Measurements from ENCODE around the gene SCN9A.
"Not testable (repeated sequence)": the region's sequence is repeated elsewhere in the genome, so short reads cannot be mapped to it uniquely, and the experiment has no call there.

The SCN9A gene

DNA sequence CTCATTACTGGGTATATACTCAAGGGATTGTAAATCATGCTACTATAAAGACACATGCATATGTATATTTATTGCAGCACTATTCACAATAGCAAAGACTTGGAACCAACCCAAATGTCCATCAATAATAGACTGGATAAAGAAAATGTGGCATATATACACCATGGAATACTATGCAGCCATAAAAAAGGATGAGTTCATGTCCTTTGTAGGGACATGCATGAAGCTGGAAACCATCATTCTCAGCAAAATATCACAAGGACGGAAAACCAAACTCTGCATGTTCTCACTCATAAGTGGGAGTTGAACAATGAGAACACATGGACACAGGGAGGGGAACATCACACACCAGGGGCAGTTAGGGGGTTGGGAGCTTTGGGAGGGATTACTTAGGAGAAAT lies 169.6 kb downstream of the SCN9A start:
- not testable (repeated sequence) for H3K18ac ChIP-seq (ENCODE audit: low read length); H2AFZ ChIP-seq (ENCODE audit: low read length); H3K4me3 ChIP-seq (ENCODE audit: low read length in 2 of 2); H4K91ac ChIP-seq (ENCODE audit: low read depth, low read length, poor library complexity); H3K14ac ChIP-seq (ENCODE audit: low read length); H2BK15ac ChIP-seq (ENCODE audit: low read length); H4K8ac ChIP-seq (ENCODE audit: low read depth, low read length); H3K79me1 ChIP-seq (ENCODE audit: low read depth, low read length); H3K27ac ChIP-seq (replicated peaks; ENCODE audit: low read length); H2BK12ac ChIP-seq (ENCODE audit: low read length); H2BK120ac ChIP-seq (ENCODE audit: low read depth, low read length); H3K4ac ChIP-seq (ENCODE audit: low read length); H3K36me3 ChIP-seq (replicated peaks in 1 of 2; ENCODE audit: control insufficient read depth in 2 of 2, insufficient read depth in 2 of 2, low read length in 2 of 2); H3K4me1 ChIP-seq (ENCODE audit: control insufficient read depth in 2 of 2, insufficient read depth in 1 of 2, low read depth in 1 of 2, low read length in 2 of 2); H2BK5ac ChIP-seq (ENCODE audit: low read length); DNase-seq (ENCODE audit: low spot score); H3K23ac ChIP-seq (ENCODE audit: low read depth, low read length, poor library complexity); H3K4me2 ChIP-seq (ENCODE audit: insufficient read depth, low read length, poor library complexity, severe bottlenecking); H3K27me3 ChIP-seq (ENCODE audit: control insufficient read depth in 3 of 3, insufficient read depth in 3 of 3, low read depth in 1 of 3, low read length in 3 of 3); H3K9me3 ChIP-seq (replicated peaks in 1 of 2; ENCODE audit: control insufficient read depth in 2 of 2, insufficient read depth in 1 of 2, low read depth in 1 of 2, low read length in 2 of 2); H3K9ac ChIP-seq (ENCODE audit: low read depth, low read length, poor library complexity); H2AK5ac ChIP-seq (ENCODE audit: low read depth, low read length)
- WGBS, 2 donors (ENCODE audit: extremely low coverage in 2 of 2, insufficient read length in 2 of 2, insufficient replicate concordance in 1 of 2), result no CpG with 5 or more reads among the region's 1 CpG

DNA sequence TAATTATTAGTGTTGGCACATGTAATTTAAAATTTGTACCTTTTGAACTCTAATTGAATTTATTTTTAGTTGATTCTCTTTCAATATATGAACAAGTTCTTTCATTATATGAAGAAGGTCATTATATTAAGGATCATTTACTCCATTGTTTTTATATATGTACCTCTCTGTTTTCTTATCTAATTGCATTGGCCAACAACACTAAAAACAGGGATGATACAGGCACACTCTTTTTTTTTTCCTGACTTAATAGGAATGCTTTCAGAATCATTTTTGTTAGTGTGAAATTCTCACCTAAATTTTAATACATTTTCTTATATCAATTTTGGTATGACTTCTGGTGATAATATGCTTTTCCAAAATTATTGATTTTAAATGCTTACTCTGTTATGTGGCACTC lies 173.0 kb downstream of the SCN9A start:
- H2AK5ac ChIP-seq (ENCODE audit: low read depth, low read length), result no peak overlapping the region
- H4K91ac ChIP-seq (ENCODE audit: low read depth, low read length, poor library complexity), result no peak overlapping the region
- H3K4me1 ChIP-seq (ENCODE audit: control insufficient read depth in 2 of 2, insufficient read depth in 1 of 2, low read depth in 1 of 2, low read length in 2 of 2), result no peaks in the 10 kb centered on the region
- no peaks in the 10 kb centered on the region for H3K79me1 ChIP-seq (ENCODE audit: low read depth, low read length)
- no peak overlapping the region for H3K9ac ChIP-seq (ENCODE audit: low read depth, low read length, poor library complexity)
- H3K4me3 ChIP-seq (ENCODE audit: low read length in 2 of 2), result no peak overlapping the region
- H3K9me3 ChIP-seq (replicated peaks in 1 of 2; ENCODE audit: control insufficient read depth in 2 of 2, insufficient read depth in 1 of 2, low read depth in 1 of 2, low read length in 2 of 2), result no peaks in the 10 kb centered on the region
- H2BK5ac ChIP-seq (ENCODE audit: low read length), result no peak overlapping the region
- H4K8ac ChIP-seq (ENCODE audit: low read depth, low read length), result no peak overlapping the region
- H2AFZ ChIP-seq (ENCODE audit: low read length), result no peak overlapping the region
- no peak overlapping the region for H3K27ac ChIP-seq (replicated peaks; ENCODE audit: low read length)
- H3K18ac ChIP-seq (ENCODE audit: low read length), result no peak overlapping the region
- H2BK15ac ChIP-seq (ENCODE audit: low read length), result no peak overlapping the region
- no peak overlapping the region for H2BK120ac ChIP-seq (ENCODE audit: low read depth, low read length)
- no peak overlapping the region for H3K4ac ChIP-seq (ENCODE audit: low read length)
- no peak for DNase-seq (ENCODE audit: low spot score)
- no peaks in the 10 kb centered on the region for H3K27me3 ChIP-seq (ENCODE audit: control insufficient read depth in 3 of 3, insufficient read depth in 3 of 3, low read depth in 1 of 3, low read length in 3 of 3)
- H2BK12ac ChIP-seq (ENCODE audit: low read length), result no peak overlapping the region
- H3K4me2 ChIP-seq (ENCODE audit: insufficient read depth, low read length, poor library complexity, severe bottlenecking), result no peak overlapping the region
- H3K36me3 ChIP-seq (replicated peaks in 1 of 2; ENCODE audit: control insufficient read depth in 2 of 2, insufficient read depth in 2 of 2, low read length in 2 of 2), result no peaks in the 10 kb centered on the region
- no peak overlapping the region for H3K23ac ChIP-seq (ENCODE audit: low read depth, low read length, poor library complexity)
- H3K14ac ChIP-seq (ENCODE audit: low read length), result no peak overlapping the region

- Histone ChIP-seq H3K27ac (replicated peaks; ENCODE audit: low read length) (no peak overlapping the region), H3K4me3 (ENCODE audit: low read length in 2 of 2) (no peak overlapping the region), H3K9ac (ENCODE audit: low read depth, low read length, poor library complexity) (no peak overlapping the region), H3K4ac (ENCODE audit: low read length) (no peak overlapping the region), H3K27me3 (ENCODE audit: control insufficient read depth in 3 of 3, insufficient read depth in 3 of 3, low read depth in 1 of 3, low read length in 3 of 3) (no peaks in the 10 kb centered on the region), H2BK5ac (ENCODE audit: low read length) (no peak overlapping the region), H3K4me2 (ENCODE audit: insufficient read depth, low read length, poor library complexity, severe bottlenecking) (no peak overlapping the region), H4K8ac (ENCODE audit: low read depth, low read length) (no peak overlapping the region), H3K4me1 (ENCODE audit: control insufficient read depth in 2 of 2, insufficient read depth in 1 of 2, low read depth in 1 of 2, low read length in 2 of 2) (no peaks in the 10 kb centered on the region), H2AFZ (ENCODE audit: low read length) (no peak overlapping the region), H3K36me3 (replicated peaks in 1 of 2; ENCODE audit: control insufficient read depth in 2 of 2, insufficient read depth in 2 of 2, low read length in 2 of 2) (no peaks in the 10 kb centered on the region), H2BK12ac (ENCODE audit: low read length) (no peak overlapping the region), H3K18ac (ENCODE audit: low read length) (no peak overlapping the region), H3K23ac (ENCODE audit: low read depth, low read length, poor library complexity) (no peak overlapping the region), H3K9me3 (replicated peaks in 1 of 2; ENCODE audit: control insufficient read depth in 2 of 2, insufficient read depth in 1 of 2, low read depth in 1 of 2, low read length in 2 of 2) (no peaks in the 10 kb centered on the region), H2BK15ac (ENCODE audit: low read length) (no peak overlapping the region), H2AK5ac (ENCODE audit: low read depth, low read length) (no peak overlapping the region), H3K79me1 (ENCODE audit: low read depth, low read length) (no peaks in the 10 kb centered on the region), H4K91ac (ENCODE audit: low read depth, low read length, poor library complexity) (no peak overlapping the region), H2BK120ac (ENCODE audit: low read depth, low read length) (no peak overlapping the region), H3K14ac (ENCODE audit: low read length) (no peak overlapping the region)
- no CpG with 5 or more reads among the region's 3 CpGs for WGBS, 2 donors (ENCODE audit: extremely low coverage in 2 of 2, insufficient read length in 2 of 2, insufficient replicate concordance in 1 of 2)
- DNase-seq (ENCODE audit: low spot score), result no peak
Measured at GRCh38 chr2:166197446-166197845, 178.3 kb downstream of the SCN9A start.

DNA sequence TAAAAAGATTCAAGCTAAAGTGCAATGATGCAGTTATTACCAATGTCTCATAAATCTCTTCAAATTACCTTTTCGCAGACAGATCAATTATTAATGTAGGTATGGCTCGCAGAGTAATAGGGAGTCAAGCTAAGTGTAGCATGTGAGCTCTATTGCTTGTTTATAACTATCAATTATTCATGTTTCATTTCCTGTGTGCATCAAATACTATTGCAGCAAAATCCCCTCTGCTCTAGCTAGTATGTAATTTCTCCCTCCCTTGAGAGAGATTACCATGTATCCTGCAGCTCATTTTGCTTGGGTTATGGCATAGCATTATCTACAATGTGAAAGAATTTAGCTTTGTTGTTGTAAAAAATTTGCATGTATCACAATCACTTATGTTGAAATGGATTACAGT lies 182.3 kb downstream of the SCN9A start:
- H3K4me3 ChIP-seq (ENCODE audit: low read length in 2 of 2), result no peak overlapping the region
- H4K91ac ChIP-seq (ENCODE audit: low read depth, low read length, poor library complexity), result no peak overlapping the region
- H2AFZ ChIP-seq (ENCODE audit: low read length), result no peak overlapping the region
- no peak overlapping the region for H3K9ac ChIP-seq (ENCODE audit: low read depth, low read length, poor library complexity)
- H3K27me3 ChIP-seq (ENCODE audit: control insufficient read depth in 3 of 3, insufficient read depth in 3 of 3, low read depth in 1 of 3, low read length in 3 of 3), result no peaks in the 10 kb centered on the region
- no peak overlapping the region for H2BK5ac ChIP-seq (ENCODE audit: low read length)
- no peak overlapping the region for H3K18ac ChIP-seq (ENCODE audit: low read length)
- no peak overlapping the region for H3K27ac ChIP-seq (replicated peaks; ENCODE audit: low read length)
- H3K79me1 ChIP-seq (ENCODE audit: low read depth, low read length), result no peaks in the 10 kb centered on the region
- H2AK5ac ChIP-seq (ENCODE audit: low read depth, low read length), result no peak overlapping the region
- H3K4ac ChIP-seq (ENCODE audit: low read length), result no peak overlapping the region
- H3K4me1 ChIP-seq (ENCODE audit: control insufficient read depth in 2 of 2, insufficient read depth in 1 of 2, low read depth in 1 of 2, low read length in 2 of 2), result no peaks in the 10 kb centered on the region
- H3K9me3 ChIP-seq (replicated peaks in 1 of 2; ENCODE audit: control insufficient read depth in 2 of 2, insufficient read depth in 1 of 2, low read depth in 1 of 2, low read length in 2 of 2), result no peaks in the 10 kb centered on the region
- DNase-seq (ENCODE audit: low spot score), result no peak
- no peak overlapping the region for H2BK120ac ChIP-seq (ENCODE audit: low read depth, low read length)
- no peak overlapping the region for H3K14ac ChIP-seq (ENCODE audit: low read length)
- no peak overlapping the region for H3K23ac ChIP-seq (ENCODE audit: low read depth, low read length, poor library complexity)
- no peak overlapping the region for H2BK12ac ChIP-seq (ENCODE audit: low read length)
- H3K36me3 ChIP-seq (replicated peaks in 1 of 2; ENCODE audit: control insufficient read depth in 2 of 2, insufficient read depth in 2 of 2, low read length in 2 of 2), result no peaks in the 10 kb centered on the region
- H3K4me2 ChIP-seq (ENCODE audit: insufficient read depth, low read length, poor library complexity, severe bottlenecking), result no peak overlapping the region
- no peak overlapping the region for H4K8ac ChIP-seq (ENCODE audit: low read depth, low read length)
- no peak overlapping the region for H2BK15ac ChIP-seq (ENCODE audit: low read length)
- WGBS, 2 donors (ENCODE audit: extremely low coverage in 2 of 2, insufficient read length in 2 of 2, insufficient replicate concordance in 1 of 2), result no CpG with 5 or more reads among the region's 2 CpGs

All from neuronal stem cell (in vitro differentiated cells).